ENCODE results near the gene CD33.
"Not testable (repeated sequence)": the region's sequence is repeated elsewhere in the genome, so short reads cannot be mapped to it uniquely, and the experiment has no call there.

The CD33 gene

DNA sequence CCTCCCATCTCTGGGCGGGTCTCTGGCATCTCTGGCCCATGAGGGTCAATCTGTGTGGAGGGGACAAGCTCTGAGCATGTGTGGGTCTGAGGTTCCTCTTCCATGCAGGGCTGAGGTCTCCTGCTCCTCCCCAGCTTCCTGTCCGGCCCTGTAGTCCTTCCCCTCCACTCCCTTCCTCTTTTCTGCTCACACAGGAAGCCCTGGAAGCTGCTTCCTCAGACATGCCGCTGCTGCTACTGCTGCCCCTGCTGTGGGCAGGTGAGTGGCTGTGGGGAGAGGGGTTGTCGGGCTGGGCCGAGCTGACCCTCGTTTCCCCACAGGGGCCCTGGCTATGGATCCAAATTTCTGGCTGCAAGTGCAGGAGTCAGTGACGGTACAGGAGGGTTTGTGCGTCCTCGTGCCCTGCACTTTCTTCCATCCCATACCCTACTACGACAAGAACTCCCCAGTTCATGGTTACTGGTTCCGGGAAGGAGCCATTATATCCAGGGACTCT lies at the start of gene CD33:
Gene CD33, plus strand, starts transcription at position 183 of the 496 bp plus-strand sequence. Its CDS starts 39 bp downstream, at position 222.
- DNase-seq: not testable (repeated sequence)

- no peak for DNase-seq
Observed at GRCh38 chr19:51179256-51179655, 45.6 kb upstream of the CD33 start.

GRCh38 chr19:51181377-51181912 lies 43.4 kb upstream of the CD33 start:
- DNase-seq: no peak

DNA sequence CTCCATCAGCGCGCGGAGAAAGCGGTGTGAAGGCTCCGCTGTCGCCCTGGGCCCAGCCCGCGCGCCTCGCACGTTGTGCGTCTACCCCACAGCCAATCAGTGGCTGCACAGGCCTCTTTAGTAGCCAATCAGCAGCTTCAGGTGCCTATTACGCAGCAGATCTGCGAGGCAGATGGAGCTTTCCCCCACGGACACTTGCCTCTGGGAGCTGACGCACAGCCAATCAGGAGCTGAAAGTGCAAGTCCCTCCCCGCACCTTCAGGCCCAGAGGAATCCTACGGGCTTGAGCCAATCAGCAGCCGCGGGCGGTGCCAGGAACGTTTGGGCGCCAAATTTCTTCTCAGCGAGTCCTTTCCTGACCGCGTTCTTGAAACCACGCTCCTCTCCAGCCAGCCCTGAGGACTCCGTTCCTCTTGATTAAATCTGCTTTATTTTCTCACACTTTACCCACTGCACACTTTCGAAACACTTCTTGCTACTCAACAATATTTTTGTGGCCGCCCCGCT lies 42.9 kb upstream of the CD33 start:
- no peak for DNase-seq

GRCh38 chr19:51183629-51184028 lies 41.3 kb upstream of the CD33 start:
- no peak for DNase-seq

DNA sequence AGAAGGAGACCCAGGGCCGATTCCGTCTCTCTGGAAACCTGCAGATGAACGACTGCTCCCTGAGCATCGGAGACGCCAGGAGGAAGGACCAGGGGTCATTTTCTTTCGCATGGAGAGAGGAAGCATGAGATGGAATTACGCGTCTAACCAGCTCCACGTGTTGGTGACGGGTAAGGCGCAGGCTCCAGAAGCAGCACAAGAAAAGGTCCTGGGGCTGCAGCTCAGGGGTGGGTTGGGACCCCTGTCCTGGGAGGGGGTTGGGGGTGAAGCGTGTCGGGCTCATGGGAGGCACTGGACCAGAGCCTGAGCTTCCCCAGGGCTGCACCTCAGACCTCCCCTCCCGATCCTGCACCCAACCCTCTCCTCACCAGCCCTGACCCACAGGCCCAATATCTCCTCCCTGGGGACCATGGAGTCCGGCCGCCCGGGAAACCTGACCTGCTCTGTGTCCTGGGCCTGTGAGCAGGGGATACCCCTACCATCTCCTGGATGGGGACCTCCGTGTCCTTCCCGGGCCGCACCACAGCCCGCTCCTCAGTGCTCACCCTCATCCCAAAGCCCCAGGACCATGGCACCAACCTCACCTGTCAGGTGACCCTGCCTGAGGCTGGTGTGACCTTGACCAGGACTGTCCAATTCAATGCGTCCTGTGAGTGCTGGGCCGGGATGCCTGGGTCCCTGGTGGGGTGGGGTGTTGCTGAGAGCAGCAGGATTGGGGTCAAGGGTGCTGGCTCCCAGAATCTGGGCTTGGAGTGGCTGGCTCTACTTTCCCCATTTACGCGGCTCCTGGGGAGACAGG lies 39.6 kb upstream of the CD33 start:
- no peak for DNase-seq

GRCh38 chr19:51185868-51186215 lies 39.0 kb upstream of the CD33 start:
- no peak for DNase-seq

GRCh38 chr19:51186323-51186722 lies 38.6 kb upstream of the CD33 start:
- no peak for DNase-seq

DNA sequence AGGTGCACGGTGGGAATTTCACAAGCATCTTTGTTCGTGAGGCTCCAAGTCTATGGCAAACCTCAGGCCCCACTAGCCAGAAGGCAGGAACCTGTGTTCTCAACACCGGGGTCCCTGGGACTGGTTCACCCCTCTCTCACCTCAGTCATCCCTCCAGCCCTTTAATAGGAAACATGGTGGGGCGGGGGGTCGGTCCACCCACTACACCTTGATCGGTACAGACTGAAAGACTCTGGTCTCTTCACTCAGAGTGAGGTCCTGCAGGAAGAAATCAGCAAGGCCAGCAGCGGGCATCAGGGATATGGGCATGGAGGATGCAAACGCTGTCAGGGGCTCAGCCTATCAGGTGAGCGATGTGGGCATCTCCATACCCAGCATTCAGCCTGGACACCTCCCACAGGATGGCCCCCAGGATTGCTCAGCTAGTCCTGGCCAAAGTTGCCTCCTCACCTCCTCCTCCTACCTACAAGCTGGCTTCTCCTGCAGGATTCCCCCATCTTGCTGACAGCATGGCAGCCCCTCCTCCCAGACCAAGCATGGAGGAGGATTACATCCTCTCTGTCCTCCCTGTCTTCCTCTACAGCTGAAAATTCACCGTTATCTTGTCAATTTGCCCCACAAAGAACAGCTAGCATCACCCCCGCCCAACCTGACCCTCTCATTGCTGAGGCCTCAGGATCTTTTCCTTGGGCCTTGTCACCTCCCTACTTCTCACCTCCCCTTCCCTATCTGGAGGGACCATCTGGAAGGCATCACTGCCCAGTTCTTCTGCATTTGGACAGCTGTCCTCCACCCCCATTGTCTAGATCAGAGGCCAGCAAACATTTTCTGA lies 37.3 kb upstream of the CD33 start:
- no peak for DNase-seq

GRCh38 chr19:51188227-51188559 lies 36.7 kb upstream of the CD33 start:
- DNase-seq: no peak

- DNase-seq: no peak
Observed at GRCh38 chr19:51192689-51193088, 32.2 kb upstream of the CD33 start.

- no peak for DNase-seq
Observed at GRCh38 chr19:51194527-51195315, 30.2 kb upstream of the CD33 start.

- DNase-seq: no peak
Observed at GRCh38 chr19:51195316-51195586, 29.6 kb upstream of the CD33 start.

DNA sequence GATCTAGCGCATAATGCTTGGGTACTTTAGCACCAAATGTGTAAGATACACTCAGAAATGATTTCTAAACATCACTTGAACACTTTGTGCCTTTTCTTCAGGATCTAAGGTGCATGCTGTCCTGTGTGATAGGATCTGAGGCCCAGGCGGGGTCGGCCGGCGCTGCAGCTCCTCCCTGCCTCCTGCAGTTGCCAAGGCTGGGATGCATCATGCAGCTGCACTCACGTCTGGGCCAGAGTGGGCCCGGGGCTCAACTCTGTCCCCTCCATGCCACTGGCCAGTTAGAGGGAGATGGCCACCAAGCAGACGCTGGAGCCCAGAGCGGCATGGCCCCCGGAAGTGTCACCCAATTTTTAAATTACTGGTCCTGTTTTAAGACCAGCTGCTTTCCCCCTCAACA lies 29.3 kb upstream of the CD33 start:
- DNase-seq: no peak

- DNase-seq: no peak
Observed at GRCh38 chr19:51196181-51196580, 28.7 kb upstream of the CD33 start.

GRCh38 chr19:51198641-51199040 lies 26.2 kb upstream of the CD33 start:
- no peak for DNase-seq

GRCh38 chr19:51200071-51200666 lies 24.7 kb upstream of the CD33 start:
- DNase-seq: no peak

GRCh38 chr19:51201712-51202111 lies 23.2 kb upstream of the CD33 start:
- no peak for DNase-seq

DNA sequence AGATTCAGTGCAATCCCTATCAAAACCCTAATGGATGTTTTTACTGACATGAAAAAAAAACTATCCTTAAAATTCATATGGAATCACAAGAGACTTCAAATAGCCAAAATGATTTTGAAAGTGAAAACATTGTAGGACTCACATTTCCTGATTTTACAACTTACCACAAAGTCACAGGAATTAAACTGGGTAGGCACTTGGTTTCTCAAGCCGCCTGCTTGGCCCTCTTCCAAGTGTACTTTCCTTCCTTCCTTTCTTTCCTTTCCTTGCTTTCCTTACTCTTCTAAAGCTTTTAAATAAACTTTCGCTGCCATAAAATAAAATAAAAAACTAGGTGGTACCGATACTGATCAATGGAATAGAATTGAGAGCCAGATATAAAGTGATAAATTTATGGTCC lies 21.0 kb upstream of the CD33 start:
- no peak for DNase-seq

GRCh38 chr19:51204321-51204720 lies 20.6 kb upstream of the CD33 start:
- no peak for DNase-seq

DNA sequence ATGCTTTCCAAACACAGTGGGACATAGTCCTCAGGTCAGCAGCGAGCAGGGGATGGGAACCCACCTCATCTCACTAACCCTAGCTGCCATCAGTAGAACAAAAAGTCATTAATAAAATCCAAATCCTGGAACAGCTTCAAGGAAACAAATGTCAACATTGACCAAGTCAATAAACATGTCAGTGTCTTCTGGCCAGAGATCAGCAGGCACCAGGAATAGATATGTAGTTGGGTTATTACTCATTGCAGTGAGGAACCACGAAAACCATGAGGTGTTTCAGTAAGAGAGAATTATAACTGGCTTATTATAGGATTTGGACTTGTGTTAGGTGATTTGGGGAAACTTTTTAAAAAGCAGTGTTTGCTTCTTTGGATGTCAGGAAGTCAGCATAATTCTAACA lies 17.1 kb upstream of the CD33 start:
- no peak for DNase-seq

DNA sequence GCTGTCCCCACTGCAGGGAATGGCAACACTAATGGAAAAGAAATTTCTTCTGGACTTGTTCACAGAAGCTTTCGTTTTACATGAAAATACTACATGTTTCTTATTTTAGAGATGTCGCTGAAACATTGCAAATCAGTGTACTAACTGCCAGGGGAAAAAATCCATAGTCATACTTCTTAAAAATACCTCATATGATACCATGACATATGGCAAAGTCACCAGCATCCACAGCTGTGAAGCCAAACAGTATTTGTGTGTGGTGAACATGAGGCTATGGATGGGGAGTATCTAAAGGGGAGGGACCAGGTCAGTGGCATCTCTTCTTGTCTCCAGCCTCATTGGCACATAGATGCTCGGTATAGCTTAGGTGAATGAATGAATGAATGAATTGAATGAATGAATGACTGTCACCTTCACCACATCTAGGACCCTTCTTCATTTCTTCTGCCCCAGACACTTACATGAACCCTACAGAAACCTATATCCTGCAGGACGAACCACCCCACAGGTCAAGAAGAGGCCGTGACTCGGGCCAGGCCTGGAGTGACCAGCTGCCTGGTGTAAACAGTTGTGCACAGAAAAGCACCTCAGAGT lies 14.6 kb upstream of the CD33 start:
- DNase-seq: no peak
